ENCODE results near the gene C7orf25.

Gene C7orf25

DNA sequence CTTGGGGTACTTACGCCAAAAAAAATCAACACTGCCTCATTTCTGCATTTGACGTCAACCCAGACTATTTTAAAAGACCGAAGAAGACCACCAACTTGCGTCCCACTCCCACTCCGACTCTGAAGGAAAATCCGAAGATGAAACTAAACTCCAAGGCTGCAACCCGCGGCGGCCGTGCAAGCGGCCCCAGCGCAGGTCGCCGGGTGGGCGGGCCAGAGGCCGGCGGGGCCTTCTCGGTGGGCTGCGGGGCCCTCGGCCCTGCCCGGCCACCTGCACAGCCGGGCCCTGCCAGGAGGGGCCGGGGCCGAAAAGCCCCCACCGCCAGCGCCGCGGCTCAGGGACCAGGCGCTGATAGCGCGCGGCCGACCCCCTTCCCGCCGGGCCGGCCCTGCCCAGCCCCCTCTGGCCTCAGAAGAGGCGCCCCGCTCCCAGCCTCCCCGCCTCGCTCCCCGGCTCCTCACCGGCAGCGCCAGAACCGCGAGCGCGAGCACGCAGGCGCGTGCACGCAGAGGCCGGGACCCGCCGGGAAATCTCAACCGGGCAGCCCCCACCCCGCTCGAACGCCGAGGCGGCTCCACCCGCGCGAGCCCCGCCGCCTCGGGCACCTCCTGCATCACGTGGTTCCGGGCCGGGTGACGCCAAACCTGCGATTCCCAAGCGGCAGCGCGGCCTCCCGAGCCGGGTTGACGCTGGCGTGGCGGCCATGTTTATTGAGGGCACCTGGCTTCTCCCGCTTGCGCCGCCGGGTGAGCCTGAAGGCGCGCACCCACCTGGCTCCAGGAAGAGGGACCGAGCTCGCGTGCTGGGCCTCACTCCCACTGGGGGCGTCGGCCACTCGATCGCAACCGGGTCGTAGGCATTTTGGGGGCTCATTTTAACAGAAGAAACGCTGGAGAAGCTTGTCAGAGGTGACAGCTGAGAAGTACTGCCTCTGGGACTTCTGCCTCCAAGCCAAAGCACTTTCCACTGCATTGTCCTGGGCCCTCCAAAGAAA lies at the start of gene C7orf25:
TSS of gene C7orf25 (minus strand) at position 617 of the 994 bp plus-strand sequence. CDS start 1,170 bp downstream, outside the sequence.
- Histone ChIP-seq H3K4me1 (ENCODE audit: insufficient read depth, insufficient read length) (peaks cover 3% of the 10 kb centered on the region), H3K36me3 (ENCODE audit: insufficient read depth, insufficient read length, low read length) (peaks cover 42% of the 10 kb centered on the region), H3K9me3 (ENCODE audit: insufficient read depth, low read length) (peaks cover 13% of the 10 kb centered on the region; the same call in 1 of the 2 replicates), H3K27me3 (ENCODE audit: insufficient read depth, insufficient read length) (no peaks in the 10 kb centered on the region), H3K9ac (ENCODE audit: insufficient read length, low read depth) (peak within 1 kb of the TSS; percentile 85), H3K4me3 (ENCODE audit: insufficient read length, low read depth) (peak within 1 kb of the TSS; percentile 69)
- TF ChIP-seq SUZ12 (IDR thresholded peaks at IDR 0.05; ENCODE audit: extremely low read depth, insufficient read depth, insufficient read length) (no peak), YY1 (IDR thresholded peaks at IDR 0.05; ENCODE audit: insufficient read depth, insufficient read length) (peak; percentile 98), ZNF274 (IDR thresholded peaks at IDR 0.05; ENCODE audit: low read depth, low read length) (no peak)
- DNase-seq (ENCODE audit: low read depth, low spot score): peak; percentile 98

DNA sequence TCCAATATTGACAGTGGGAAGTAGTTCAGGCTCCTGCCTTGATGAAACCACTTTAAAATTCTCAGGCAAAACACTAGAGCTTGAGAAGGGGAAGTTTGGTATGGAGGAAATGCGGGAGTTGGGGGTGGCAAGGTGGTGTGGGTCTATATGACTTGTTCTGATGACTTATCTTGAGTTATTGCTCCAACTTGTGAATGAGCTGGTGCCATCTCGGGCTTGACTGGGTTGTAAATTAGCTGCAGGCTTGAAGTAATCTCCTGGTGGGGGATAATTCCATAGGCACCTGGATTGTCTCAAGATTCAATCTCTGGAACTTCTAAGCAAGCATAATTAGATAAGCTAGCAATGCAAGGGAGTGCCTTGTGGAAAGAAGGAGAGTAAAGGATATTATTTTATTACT lies 49.3 kb upstream of the C7orf25 start:
- no peaks in the 10 kb centered on the region for H3K36me3 ChIP-seq (ENCODE audit: insufficient read depth, insufficient read length, low read length)
- no peak for TF ChIP-seq ZNF274 (IDR thresholded peaks at IDR 0.05; ENCODE audit: low read depth, low read length)
- TF ChIP-seq YY1 (IDR thresholded peaks at IDR 0.05; ENCODE audit: insufficient read depth, insufficient read length): no peak
- no peak for TF ChIP-seq SUZ12 (IDR thresholded peaks at IDR 0.05; ENCODE audit: extremely low read depth, insufficient read depth, insufficient read length)
- no peak for DNase-seq (ENCODE audit: low read depth, low spot score)

DNA sequence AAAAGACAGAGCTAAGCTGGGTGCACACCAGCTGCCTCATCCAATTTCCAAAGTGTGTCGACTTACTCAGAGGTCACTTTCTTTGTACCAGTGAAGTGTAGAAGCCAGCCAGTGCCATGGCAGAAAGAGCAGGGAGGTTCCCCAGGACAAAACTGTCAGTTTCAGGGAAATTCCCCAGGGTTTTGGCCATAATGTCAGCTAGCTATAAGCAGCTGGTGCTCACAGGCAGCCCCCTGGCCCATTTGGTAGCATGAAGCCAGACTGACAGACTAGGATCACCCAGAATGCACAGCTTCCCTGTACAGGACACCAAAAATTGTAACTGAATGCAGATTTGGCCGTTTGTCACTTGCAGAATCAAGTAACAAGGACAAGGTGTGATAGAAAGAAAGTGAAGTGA lies 48.9 kb upstream of the C7orf25 start:
- H3K27me3 ChIP-seq (ENCODE audit: insufficient read depth, insufficient read length): no peaks in the 10 kb centered on the region
- no peak overlapping the region for H3K9ac ChIP-seq (ENCODE audit: insufficient read length, low read depth)
- H3K4me3 ChIP-seq (ENCODE audit: insufficient read length, low read depth): no peak overlapping the region
- DNase-seq (ENCODE audit: low read depth, low spot score): no peak
- no peaks in the 10 kb centered on the region for H3K36me3 ChIP-seq (ENCODE audit: insufficient read depth, insufficient read length, low read length)
- no peak for TF ChIP-seq SUZ12 (IDR thresholded peaks at IDR 0.05; ENCODE audit: extremely low read depth, insufficient read depth, insufficient read length)
- no peak for TF ChIP-seq ZNF274 (IDR thresholded peaks at IDR 0.05; ENCODE audit: low read depth, low read length)
- no peak for TF ChIP-seq YY1 (IDR thresholded peaks at IDR 0.05; ENCODE audit: insufficient read depth, insufficient read length)
- no peaks in the 10 kb centered on the region for H3K4me1 ChIP-seq (ENCODE audit: insufficient read depth, insufficient read length)
- peaks cover 26% of the 10 kb centered on the region for H3K9me3 ChIP-seq (ENCODE audit: insufficient read depth, low read length)

More for the DNA sequence above, 49.3 kb upstream of the C7orf25 start:
- no peaks in the 10 kb centered on the region for H3K4me1 ChIP-seq (ENCODE audit: insufficient read depth, insufficient read length)
- H3K27me3 ChIP-seq (ENCODE audit: insufficient read depth, insufficient read length): no peaks in the 10 kb centered on the region
- H3K4me3 ChIP-seq (ENCODE audit: insufficient read length, low read depth): no peak overlapping the region
- H3K9me3 ChIP-seq (ENCODE audit: insufficient read depth, low read length): peaks cover 22% of the 10 kb centered on the region
- no peak overlapping the region for H3K9ac ChIP-seq (ENCODE audit: insufficient read length, low read depth)

DNA sequence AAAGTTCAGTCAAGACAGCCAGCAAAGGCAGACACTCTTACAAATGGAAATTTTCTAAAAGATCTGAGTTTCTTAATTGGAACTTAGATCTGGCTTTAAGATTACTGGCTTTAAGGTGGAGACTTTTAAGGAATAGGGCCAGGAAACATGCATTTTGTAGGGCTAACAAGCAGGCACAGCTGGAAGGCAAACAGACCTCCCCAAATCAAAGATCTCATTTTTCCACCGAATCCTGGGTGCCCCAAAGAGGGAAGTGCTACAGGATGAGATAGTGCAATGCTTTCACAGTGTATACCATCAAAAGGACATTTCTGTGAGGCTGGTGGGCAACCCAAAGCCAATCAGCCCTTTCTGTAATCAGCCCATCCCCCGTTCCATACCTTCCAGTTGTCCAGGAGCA lies 47.7 kb upstream of the C7orf25 start:
- Histone ChIP-seq H3K9me3 (ENCODE audit: insufficient read depth, low read length) (peaks cover 27% of the 10 kb centered on the region), H3K4me3 (ENCODE audit: insufficient read length, low read depth) (no peak overlapping the region), H3K9ac (ENCODE audit: insufficient read length, low read depth) (no peak overlapping the region), H3K4me1 (ENCODE audit: insufficient read depth, insufficient read length) (no peaks in the 10 kb centered on the region), H3K36me3 (ENCODE audit: insufficient read depth, insufficient read length, low read length) (no peaks in the 10 kb centered on the region), H3K27me3 (ENCODE audit: insufficient read depth, insufficient read length) (no peaks in the 10 kb centered on the region)
- TF ChIP-seq SUZ12 (IDR thresholded peaks at IDR 0.05; ENCODE audit: extremely low read depth, insufficient read depth, insufficient read length) (no peak), YY1 (IDR thresholded peaks at IDR 0.05; ENCODE audit: insufficient read depth, insufficient read length) (no peak), ZNF274 (IDR thresholded peaks at IDR 0.05; ENCODE audit: low read depth, low read length) (no peak)
- no peak for DNase-seq (ENCODE audit: low read depth, low spot score)

DNA sequence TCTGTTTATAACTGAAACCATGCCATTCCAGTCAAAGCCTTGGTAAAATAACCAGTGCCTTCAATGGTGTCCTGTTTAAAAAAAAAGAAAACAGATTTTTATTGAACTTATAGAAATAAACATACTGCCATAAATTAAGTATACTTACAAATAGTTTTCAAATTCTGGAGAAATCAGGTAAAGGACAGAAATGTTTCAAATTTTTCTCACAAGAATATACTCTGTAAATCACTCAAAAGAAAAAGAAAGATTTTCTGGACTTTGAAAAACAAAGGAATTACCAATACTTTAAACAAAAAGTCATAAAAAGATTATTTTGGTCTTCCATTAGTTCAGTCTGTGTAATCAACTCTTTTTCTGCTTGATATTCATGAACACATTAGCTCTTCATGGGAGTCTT lies 44.2 kb upstream of the C7orf25 start:
- H3K4me3 ChIP-seq (ENCODE audit: insufficient read length, low read depth): no peak overlapping the region
- no peak overlapping the region for H3K9ac ChIP-seq (ENCODE audit: insufficient read length, low read depth)
- no peaks in the 10 kb centered on the region for H3K4me1 ChIP-seq (ENCODE audit: insufficient read depth, insufficient read length)
- H3K27me3 ChIP-seq (ENCODE audit: insufficient read depth, insufficient read length): no peaks in the 10 kb centered on the region
- peaks cover 27% of the 10 kb centered on the region for H3K9me3 ChIP-seq (ENCODE audit: insufficient read depth, low read length)
- no peaks in the 10 kb centered on the region for H3K36me3 ChIP-seq (ENCODE audit: insufficient read depth, insufficient read length, low read length)
- no peak for DNase-seq (ENCODE audit: low read depth, low spot score)
- no peak for TF ChIP-seq YY1 (IDR thresholded peaks at IDR 0.05; ENCODE audit: insufficient read depth, insufficient read length)
- no peak for TF ChIP-seq SUZ12 (IDR thresholded peaks at IDR 0.05; ENCODE audit: extremely low read depth, insufficient read depth, insufficient read length)
- TF ChIP-seq ZNF274 (IDR thresholded peaks at IDR 0.05; ENCODE audit: low read depth, low read length): no peak

DNA sequence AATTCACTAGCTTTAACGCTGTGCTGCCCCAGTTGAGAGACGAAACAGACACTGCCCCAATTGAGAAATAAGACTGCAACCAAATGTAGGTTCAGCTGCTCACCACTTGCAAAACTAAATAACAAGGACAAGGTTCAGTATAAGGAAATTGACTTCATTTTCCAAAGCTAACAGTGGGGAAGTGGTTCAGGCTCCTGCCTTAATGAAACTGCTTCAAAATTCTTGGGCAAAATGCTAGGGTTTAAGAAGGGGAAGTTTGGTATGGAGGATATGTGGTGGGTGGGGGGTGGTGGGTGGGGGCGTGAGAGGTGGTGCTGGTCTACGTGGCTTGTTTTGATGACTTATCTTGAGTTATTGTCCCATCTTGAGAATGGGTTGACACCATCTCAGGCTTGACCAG lies 42.1 kb upstream of the C7orf25 start:
- no peaks in the 10 kb centered on the region for H3K27me3 ChIP-seq (ENCODE audit: insufficient read depth, insufficient read length)
- H3K9ac ChIP-seq (ENCODE audit: insufficient read length, low read depth): no peak overlapping the region
- no peak overlapping the region for H3K4me3 ChIP-seq (ENCODE audit: insufficient read length, low read depth)
- H3K9me3 ChIP-seq (ENCODE audit: insufficient read depth, low read length): peaks cover 18% of the 10 kb centered on the region
- TF ChIP-seq ZNF274 (IDR thresholded peaks at IDR 0.05; ENCODE audit: low read depth, low read length): no peak
- no peak for TF ChIP-seq YY1 (IDR thresholded peaks at IDR 0.05; ENCODE audit: insufficient read depth, insufficient read length)
- no peak for TF ChIP-seq SUZ12 (IDR thresholded peaks at IDR 0.05; ENCODE audit: extremely low read depth, insufficient read depth, insufficient read length)
- no peak for DNase-seq (ENCODE audit: low read depth, low spot score)
- H3K4me1 ChIP-seq (ENCODE audit: insufficient read depth, insufficient read length): no peaks in the 10 kb centered on the region
- no peaks in the 10 kb centered on the region for H3K36me3 ChIP-seq (ENCODE audit: insufficient read depth, insufficient read length, low read length)

DNA sequence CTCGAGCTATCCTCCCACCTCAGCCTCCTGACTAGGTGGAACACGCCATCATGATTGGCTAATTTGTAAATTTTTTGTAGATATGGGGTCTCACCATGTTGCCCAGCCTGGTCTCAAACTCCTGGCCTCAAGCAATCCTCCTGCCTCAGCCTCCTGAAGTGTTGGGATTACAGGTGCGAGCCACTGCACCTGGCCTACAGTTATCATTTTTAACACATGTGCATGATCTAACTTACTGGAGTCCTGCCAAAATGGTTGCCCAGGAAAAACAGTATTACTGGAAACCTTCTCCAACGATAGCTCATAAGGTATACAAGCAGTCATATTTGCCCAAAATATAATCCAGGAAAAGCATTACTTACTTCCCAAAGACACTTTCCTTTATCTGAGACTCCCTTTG lies 40.5 kb upstream of the C7orf25 start:
- TF ChIP-seq SUZ12 (IDR thresholded peaks at IDR 0.05; ENCODE audit: extremely low read depth, insufficient read depth, insufficient read length) (no peak), ZNF274 (IDR thresholded peaks at IDR 0.05; ENCODE audit: low read depth, low read length) (no peak), YY1 (IDR thresholded peaks at IDR 0.05; ENCODE audit: insufficient read depth, insufficient read length) (no peak)
- no peak overlapping the region for H3K9ac ChIP-seq (ENCODE audit: insufficient read length, low read depth)

More for the DNA sequence above, 40.5 kb upstream of the C7orf25 start:
- no peaks in the 10 kb centered on the region for H3K27me3 ChIP-seq (ENCODE audit: insufficient read depth, insufficient read length)
- no peak for DNase-seq (ENCODE audit: low read depth, low spot score)
- no peak overlapping the region for H3K4me3 ChIP-seq (ENCODE audit: insufficient read length, low read depth)
- no peaks in the 10 kb centered on the region for H3K4me1 ChIP-seq (ENCODE audit: insufficient read depth, insufficient read length)
- H3K9me3 ChIP-seq (ENCODE audit: insufficient read depth, low read length): peaks cover 17% of the 10 kb centered on the region
- H3K36me3 ChIP-seq (ENCODE audit: insufficient read depth, insufficient read length, low read length): no peaks in the 10 kb centered on the region
